Activated CD4-positive, CD25-positive, alpha-beta regulatory T cell (primary cell): ENCODE data around the gene LRRC47.

Experiments
- DNase-seq, 4 experiments: peaks; one replicate each; lab custom pipeline; 2025; lab: John Stamatoyannopoulos, UW

Gene LRRC47

GRCh38 chr1:3746830-3747521 is 49.3 kb downstream of the LRRC47 start:
- DNase-seq: peak; percentile 78 to 80 (median 79)

- no peak for DNase-seq
Observed at GRCh38 chr1:3746389-3746829, 49.9 kb downstream of the LRRC47 start.

- DNase-seq: no peak
Observed at GRCh38 chr1:3745590-3746381, 50.5 kb downstream of the LRRC47 start.

GRCh38 chr1:3745071-3745470 is 51.2 kb downstream of the LRRC47 start:
- no peak for DNase-seq

- no peak for DNase-seq
Observed at GRCh38 chr1:3744646-3745045, 51.7 kb downstream of the LRRC47 start.

- no peak for DNase-seq
Observed at GRCh38 chr1:3743826-3744225, 52.5 kb downstream of the LRRC47 start.

- no peak for DNase-seq
Observed at GRCh38 chr1:3743421-3743820, 52.9 kb downstream of the LRRC47 start.

- DNase-seq: no peak
Observed at GRCh38 chr1:3742439-3743298, 53.6 kb downstream of the LRRC47 start.

- DNase-seq: no peak
Observed at GRCh38 chr1:3741566-3742438, 54.5 kb downstream of the LRRC47 start.

GRCh38 chr1:3740752-3741151 is 55.5 kb downstream of the LRRC47 start:
- no peak for DNase-seq

GRCh38 chr1:3740042-3740441 is 56.3 kb downstream of the LRRC47 start:
- no peak for DNase-seq

- no peak for DNase-seq
Observed at GRCh38 chr1:3738943-3739342, 57.4 kb downstream of the LRRC47 start.

- no peak for DNase-seq
Observed at GRCh38 chr1:3736708-3737107, 59.6 kb downstream of the LRRC47 start.

- DNase-seq: no peak
Observed at GRCh38 chr1:3736131-3736561, 60.2 kb downstream of the LRRC47 start.

GRCh38 chr1:3735688-3736087 is 60.6 kb downstream of the LRRC47 start:
- DNase-seq: no peak

GRCh38 chr1:3735027-3735681 is 61.1 kb downstream of the LRRC47 start:
- DNase-seq: no peak

- DNase-seq: no peak
Observed at GRCh38 chr1:3734602-3735001, 61.7 kb downstream of the LRRC47 start.

GRCh38 chr1:3733883-3734589 is 62.3 kb downstream of the LRRC47 start:
- no peak for DNase-seq

GRCh38 chr1:3733094-3733882 is 63.0 kb downstream of the LRRC47 start:
- DNase-seq: no peak
